ENCODE data around the gene WDR1.

- no peak for TF ChIP-seq CTCF (IDR thresholded peaks at IDR 0.05)
- TF ChIP-seq POLR2A (IDR thresholded peaks at IDR 0.05) = no peak
Measured at GRCh38 chr4:10140866-10141759, 24.5 kb upstream of the WDR1 start.

All from thyroid gland (tissue), 4 donors.